Colonic mucosa (tissue), 4 donors: ENCODE measurements around the gene KIF27. TPM values are rescaled to one million over a fixed set of nuclear protein-coding genes. Genes with fewer than 3 reads are reported as not detected.
A peak's percentile ranks its signal among the peaks of the same experiment; 100 is the strongest.
"Not testable (repeated sequence)": the region's sequence is repeated elsewhere in the genome, so short reads cannot be mapped to it uniquely, and the experiment has no call there.

Experiments
- DNase-seq: peaks from one replicate; pipeline ENCODE4 v3.0.0-alpha.2; 2020
- H3K27ac ChIP-seq: fragments of 200-600 bp; one replicate; pipeline ENCODE4 v1.8.0; 2021
- H3K27me3 ChIP-seq: fragments of 200-600 bp; one replicate; pipeline ENCODE4 v1.8.0; 2021
- H3K36me3 ChIP-seq: fragments of 200-600 bp; one replicate; pipeline ENCODE4 v1.8.0; 2021
- H3K4me1 ChIP-seq: fragments of 200-600 bp; one replicate; pipeline ENCODE4 v1.8.0; 2021; ENCODE audit warnings: mild to moderate bottlenecking
- H3K4me3 ChIP-seq: fragments of 200-600 bp; one replicate; pipeline ENCODE4 v1.8.0; 2021
- H3K9ac ChIP-seq, 2 donors: one replicate each; pipeline ENCODE4 v1.7.0; 2013; ENCODE audit warnings: control low read depth in 2 of 2, low read depth in 2 of 2, low read length in 2 of 2
- H3K9me3 ChIP-seq: fragments of 200-600 bp; one replicate; pipeline ENCODE4 v1.8.0; 2021
- intact Hi-C: fragments of 100-400 bp; cut with DNase I; formaldehyde crosslinking; loops from one replicate; pipeline ENCODE4 v1.14.1; 2022
- total RNA-seq, 2 donors: library from RNA; stranded (reverse); fragmentation: NEBNext Ultra II Directional in 1 of 2; extraction: Animal tissue kit (Norgen Biotek cat#: 25700) in 1 of 2; gene quantifications; one replicate each; pipeline ENCODE4 v1.2.1, GENCODE V29; 2021
- TF ChIP-seq, protein P1 (sequence below): fragments of 200-600 bp; IDR thresholded peaks from one replicate; pipeline ENCODE4 v1.8.0; 2022; ENCODE audit warnings: antibody characterized with exemption, mild to moderate bottlenecking
- donor health status: healthy.
- donor health status: DM: no; HTN: no; CAD: no.
- donor health status: DM: no; HTN: no; CAD: no.

KIF27 gene
- total RNA-seq, 2 donors from 2014 or later: 3.0 to 4.0 TPM

DNA sequence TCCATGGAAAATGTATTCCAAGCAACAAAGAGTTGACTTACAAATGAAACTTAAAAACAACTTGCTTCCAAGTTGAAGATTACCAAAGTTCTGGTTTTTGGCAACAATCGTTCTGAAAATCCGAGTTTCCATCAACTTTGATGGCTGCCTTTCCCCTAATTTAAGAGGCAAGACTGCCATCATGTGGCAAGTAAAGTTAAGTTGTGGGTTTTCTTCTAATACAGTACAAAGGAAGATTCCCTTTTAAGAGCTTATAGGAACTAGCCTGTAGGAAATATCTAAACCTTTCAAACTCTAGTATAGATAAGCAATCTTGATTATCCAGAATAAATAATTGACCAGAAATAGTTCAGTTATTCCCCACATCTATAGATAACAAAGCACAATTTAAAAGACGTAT lies 9.0 kb downstream of the KIF27 start:
- not testable (repeated sequence) for H3K27ac ChIP-seq, DNase-seq, H3K27me3 ChIP-seq, H3K4me1 ChIP-seq, H3K4me3 ChIP-seq, H3K36me3 ChIP-seq, H3K9ac ChIP-seq, H3K9me3 ChIP-seq
- intact Hi-C loops: loop anchor here (10.0 kb wide), 1 partner anchor 287 kb away; the partner anchor contains the start of gene IDNK
- TF ChIP-seq, protein P1, sequence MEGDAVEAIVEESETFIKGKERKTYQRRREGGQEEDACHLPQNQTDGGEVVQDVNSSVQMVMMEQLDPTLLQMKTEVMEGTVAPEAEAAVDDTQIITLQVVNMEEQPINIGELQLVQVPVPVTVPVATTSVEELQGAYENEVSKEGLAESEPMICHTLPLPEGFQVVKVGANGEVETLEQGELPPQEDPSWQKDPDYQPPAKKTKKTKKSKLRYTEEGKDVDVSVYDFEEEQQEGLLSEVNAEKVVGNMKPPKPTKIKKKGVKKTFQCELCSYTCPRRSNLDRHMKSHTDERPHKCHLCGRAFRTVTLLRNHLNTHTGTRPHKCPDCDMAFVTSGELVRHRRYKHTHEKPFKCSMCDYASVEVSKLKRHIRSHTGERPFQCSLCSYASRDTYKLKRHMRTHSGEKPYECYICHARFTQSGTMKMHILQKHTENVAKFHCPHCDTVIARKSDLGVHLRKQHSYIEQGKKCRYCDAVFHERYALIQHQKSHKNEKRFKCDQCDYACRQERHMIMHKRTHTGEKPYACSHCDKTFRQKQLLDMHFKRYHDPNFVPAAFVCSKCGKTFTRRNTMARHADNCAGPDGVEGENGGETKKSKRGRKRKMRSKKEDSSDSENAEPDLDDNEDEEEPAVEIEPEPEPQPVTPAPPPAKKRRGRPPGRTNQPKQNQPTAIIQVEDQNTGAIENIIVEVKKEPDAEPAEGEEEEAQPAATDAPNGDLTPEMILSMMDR: peak; percentile 24

DNA sequence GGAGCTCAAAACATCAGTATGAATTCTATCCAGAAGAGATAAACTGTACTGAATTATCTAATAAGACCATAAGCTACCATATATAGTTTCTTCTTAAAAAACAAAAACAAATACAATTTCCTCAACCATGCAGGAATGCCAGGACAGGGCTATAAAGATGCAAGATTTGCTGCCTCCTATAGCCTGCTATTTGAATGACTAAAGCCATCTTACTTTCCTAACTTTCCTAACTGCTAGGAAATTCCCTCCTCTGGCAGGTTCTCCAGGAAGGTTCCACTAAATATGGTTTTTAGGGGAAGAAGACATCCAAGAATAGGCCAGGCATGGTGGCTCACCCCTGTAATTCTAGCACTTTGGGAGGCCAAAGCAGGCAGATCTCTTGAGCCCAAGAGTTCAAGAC lies 15.1 kb downstream of the KIF27 start:
- Histone ChIP-seq H3K9me3 (no peaks in the 10 kb centered on the region), H3K4me1 (no peaks in the 10 kb centered on the region), H3K27me3 (no peaks in the 10 kb centered on the region), H3K4me3 (no peak overlapping the region), H3K9ac (no peak overlapping the region), H3K36me3 (no peaks in the 10 kb centered on the region), H3K27ac (no peak overlapping the region)
- DNase-seq: no peak
- TF ChIP-seq, protein P1: no peak
- intact Hi-C loops: no loop called here

DNA sequence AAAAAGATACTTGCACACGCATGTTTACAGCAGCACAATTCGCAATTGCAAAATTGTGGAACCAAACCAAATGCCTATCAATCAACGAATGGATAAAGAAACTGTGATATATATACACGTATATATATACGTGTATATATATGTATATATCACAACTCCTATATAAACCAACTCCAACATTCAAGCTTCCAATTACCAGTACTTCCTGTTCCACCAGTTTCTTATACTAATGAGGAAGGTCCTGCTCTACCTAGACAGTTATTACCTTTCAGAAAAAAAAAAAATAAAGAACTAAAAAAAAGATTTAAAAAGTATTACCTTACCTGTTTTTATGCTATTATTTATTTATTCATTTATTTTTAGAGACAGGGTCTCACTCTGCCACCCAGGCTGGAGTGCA lies 20.6 kb downstream of the KIF27 start:
- H3K27ac ChIP-seq, DNase-seq, H3K4me1 ChIP-seq, H3K27me3 ChIP-seq, H3K36me3 ChIP-seq, H3K4me3 ChIP-seq, H3K9ac ChIP-seq, intact Hi-C loops, H3K9me3 ChIP-seq: not testable (repeated sequence)

DNA sequence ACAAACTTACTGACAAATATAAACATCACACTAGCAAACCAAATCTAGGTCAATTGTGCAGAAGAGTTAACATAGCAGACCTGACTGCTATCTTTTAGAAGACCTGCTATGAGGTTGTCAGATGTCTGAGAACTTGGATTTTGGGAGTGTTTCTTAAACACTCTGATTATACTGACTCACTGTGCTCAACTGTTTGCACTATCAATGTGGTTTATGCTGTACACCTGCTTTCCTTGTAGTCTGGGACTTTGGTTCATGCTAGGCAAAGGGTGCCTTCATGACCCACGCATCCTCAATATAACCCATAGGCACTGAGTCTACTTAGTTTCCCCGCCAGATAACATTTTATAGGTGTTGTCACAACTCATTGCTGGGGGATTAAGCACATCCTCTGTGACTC lies 26.9 kb downstream of the KIF27 start:
- H3K4me3 ChIP-seq, H3K4me1 ChIP-seq, DNase-seq, intact Hi-C loops, H3K9ac ChIP-seq, H3K27me3 ChIP-seq, H3K36me3 ChIP-seq, H3K9me3 ChIP-seq, H3K27ac ChIP-seq: not testable (repeated sequence)

DNA sequence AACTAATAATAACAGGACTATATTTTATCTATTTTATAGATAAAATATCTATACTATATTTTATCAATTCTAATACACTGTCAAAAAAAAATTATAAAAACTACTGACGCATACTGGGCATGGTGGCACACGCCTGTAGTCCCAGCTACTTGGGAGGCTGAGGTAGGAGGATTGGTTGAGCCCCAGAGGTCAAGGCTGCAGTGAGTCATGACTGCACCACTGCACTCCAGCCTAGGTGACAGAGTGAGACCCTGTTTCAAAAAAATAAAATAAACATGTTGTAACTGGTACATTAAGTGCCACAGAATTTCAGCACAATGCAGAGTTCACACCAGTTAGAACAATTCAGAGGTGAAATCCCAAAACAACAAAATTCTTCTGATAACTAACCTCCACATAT lies 34.7 kb downstream of the KIF27 start:
- H3K4me1 ChIP-seq, H3K36me3 ChIP-seq, H3K27ac ChIP-seq, H3K27me3 ChIP-seq, intact Hi-C loops, H3K4me3 ChIP-seq, H3K9me3 ChIP-seq, H3K9ac ChIP-seq, DNase-seq: not testable (repeated sequence)

DNA sequence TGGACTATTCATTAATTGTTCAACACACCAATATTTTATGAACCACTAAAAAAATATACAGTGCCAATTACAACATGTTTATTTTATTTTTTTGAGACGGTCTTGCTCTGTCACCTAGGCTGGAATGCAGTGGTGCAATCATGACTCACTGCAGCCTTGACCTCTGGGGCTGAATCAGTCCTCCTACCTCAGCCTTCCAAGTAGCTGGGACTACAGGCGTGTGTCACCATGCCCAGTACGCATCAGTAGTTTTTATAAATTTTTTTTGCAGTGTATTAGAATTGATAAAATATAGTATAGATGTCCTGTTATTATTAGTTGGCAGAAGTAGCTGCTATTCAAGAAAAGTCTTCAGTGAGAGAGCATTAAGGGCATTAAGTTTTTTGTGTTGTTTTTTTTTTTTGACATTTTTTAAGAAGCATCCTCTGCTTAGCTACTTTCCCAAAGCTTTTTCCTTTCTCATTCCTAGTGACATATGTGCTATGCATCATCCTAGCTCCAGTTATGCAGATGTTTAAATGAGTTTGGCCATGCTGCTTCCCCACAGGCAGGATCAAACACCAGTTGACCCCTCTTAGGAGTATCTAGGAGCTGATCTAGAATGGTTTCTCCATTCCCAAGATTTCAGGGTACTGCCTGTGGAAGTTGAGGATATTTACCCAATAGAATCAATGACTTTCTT lies 35.5 kb downstream of the KIF27 start:
- DNase-seq, H3K4me1 ChIP-seq, H3K36me3 ChIP-seq, H3K27ac ChIP-seq, intact Hi-C loops, H3K27me3 ChIP-seq, H3K9ac ChIP-seq, H3K4me3 ChIP-seq, H3K9me3 ChIP-seq: not testable (repeated sequence)

DNA sequence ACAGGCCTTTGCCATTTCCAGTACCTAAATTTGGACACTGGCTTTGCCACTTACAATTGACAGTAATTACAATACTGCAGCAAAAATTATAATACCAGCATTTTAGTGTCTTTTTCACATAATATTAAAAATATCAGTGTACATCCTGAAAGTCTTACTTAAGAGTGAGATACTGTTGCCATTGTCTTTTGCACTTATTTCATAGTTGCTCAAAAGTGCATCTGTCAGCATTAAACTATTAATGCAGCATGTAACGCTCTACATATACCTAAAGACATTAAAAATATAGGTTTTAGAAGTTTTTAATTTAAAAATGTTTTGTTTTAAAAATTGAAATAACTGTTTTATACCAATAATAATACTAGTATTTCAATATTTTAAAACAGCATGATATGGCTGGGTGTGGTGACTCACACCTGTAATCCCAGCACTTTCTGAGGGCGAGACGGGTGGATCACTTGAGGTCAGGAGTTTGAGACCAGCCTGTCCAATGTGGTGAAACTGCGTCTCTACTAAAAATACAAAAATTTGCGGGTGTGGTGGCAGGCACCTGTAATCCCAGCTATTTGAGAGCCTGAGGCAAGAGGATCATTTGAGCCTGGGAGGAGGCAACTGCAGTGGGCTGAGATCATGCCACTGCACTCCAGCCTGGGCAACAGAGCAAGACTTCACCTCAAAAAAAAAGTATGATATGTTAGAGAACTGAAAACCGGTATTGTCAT lies 39.4 kb downstream of the KIF27 start:
- H3K27ac ChIP-seq, H3K4me3 ChIP-seq, H3K27me3 ChIP-seq, intact Hi-C loops, H3K36me3 ChIP-seq, H3K4me1 ChIP-seq, H3K9me3 ChIP-seq, H3K9ac ChIP-seq, DNase-seq: not testable (repeated sequence)

DNA sequence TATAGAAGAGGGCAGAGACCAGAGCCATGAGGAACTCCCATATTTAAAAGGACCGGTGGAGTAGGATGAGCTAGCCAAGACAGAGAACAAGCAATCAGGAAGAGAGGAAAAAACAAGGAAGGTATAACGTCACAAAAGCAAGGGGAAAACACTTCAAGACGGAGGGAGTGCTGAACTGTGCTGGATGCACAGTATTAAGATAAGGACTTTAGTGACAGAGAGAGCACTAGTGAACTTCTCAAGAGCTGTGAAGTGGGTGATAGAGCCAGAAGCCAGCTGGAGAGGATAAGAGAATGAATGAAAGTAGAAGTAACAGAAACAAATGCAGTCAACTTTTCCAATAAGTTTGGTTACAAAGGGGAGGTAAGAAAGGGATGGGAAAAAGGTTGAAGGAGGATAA lies 45.7 kb downstream of the KIF27 start:
- H3K4me1 ChIP-seq, H3K9ac ChIP-seq, H3K27me3 ChIP-seq, intact Hi-C loops, H3K27ac ChIP-seq, H3K9me3 ChIP-seq, DNase-seq, H3K36me3 ChIP-seq, H3K4me3 ChIP-seq: not testable (repeated sequence)

DNA sequence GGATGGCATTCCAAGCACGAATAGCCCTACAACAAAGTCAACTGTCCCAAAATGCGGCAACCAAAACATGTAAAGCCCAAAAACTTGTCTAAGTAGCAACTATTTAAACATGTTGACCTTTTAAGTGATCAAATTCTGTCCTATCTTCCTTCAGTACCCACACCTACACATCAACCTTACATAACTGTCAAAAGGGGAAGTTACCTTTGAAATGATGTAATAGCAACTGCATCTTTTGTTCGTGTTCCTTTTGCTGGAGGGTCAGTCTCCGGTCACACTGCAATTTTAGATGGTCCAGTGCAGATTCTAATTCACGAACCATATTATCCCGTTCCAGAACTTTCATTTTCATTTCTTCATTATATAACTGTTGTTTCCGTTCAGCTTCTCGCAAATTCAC lies 71.3 kb downstream of the KIF27 start:
- H3K4me3 ChIP-seq, H3K27ac ChIP-seq, intact Hi-C loops, H3K36me3 ChIP-seq, H3K27me3 ChIP-seq, H3K4me1 ChIP-seq, H3K9ac ChIP-seq, H3K9me3 ChIP-seq, DNase-seq: not testable (repeated sequence)

DNA sequence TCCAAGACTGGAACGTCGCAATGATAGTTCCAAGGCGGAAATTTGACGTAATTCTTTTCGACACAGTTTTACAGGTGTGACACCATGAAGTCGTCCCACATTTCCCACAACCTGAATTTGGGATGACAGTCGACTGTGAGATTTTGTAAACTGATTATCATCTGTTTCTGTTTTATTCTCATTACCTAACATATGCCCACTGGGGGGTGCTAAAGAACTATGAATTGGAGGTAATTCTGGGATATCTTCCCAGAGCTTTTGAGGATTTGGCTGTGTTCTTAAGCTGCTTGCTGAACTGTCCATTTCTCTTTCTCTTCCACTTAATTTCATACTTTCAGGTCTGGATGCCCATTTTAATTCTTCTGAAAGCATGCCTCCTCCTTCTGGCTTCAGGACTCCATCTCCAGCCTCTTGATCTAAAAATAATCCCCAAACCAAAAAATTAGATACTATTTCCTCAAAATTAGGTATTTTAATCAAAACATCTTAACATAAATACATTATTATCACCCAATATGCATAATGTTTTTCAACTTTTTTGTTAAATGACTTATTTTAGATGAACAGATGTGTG lies 84.1 kb downstream of the KIF27 start:
- H3K36me3 ChIP-seq, intact Hi-C loops, H3K4me3 ChIP-seq, H3K27ac ChIP-seq, H3K9me3 ChIP-seq, DNase-seq, H3K4me1 ChIP-seq, H3K27me3 ChIP-seq, H3K9ac ChIP-seq: not testable (repeated sequence)

DNA sequence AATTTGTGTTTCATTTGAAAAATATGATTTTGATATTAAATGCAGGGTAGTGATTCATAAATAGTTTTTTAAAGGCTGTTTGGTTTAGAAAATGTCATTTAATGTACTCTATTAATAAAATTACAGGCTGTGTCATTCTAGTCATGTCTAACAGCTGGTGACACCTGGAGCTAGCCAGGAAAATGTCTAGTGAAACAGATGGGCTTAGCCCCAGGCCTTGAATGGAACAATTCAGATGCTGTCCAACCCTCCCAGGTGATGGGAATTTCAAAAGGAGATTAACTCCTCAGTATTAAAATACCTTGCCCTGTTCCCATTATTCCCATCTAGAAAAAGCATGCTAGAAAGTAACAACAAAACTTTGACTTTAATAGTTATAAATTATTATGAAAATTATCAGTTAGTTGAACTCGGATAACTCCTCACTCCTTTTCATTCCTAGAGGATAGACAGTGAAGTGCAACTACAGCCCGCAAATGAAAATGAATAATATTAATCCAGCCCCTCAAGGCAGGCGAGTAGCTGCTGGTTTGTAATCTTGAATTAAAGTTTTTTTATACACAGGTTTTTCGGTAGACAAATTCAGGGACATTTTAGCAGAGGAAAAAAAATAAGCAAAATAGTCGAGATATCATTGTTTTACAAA lies 90.7 kb downstream of the KIF27 start:
- H3K36me3 ChIP-seq, H3K4me3 ChIP-seq, H3K9me3 ChIP-seq, DNase-seq, H3K27ac ChIP-seq, intact Hi-C loops, H3K27me3 ChIP-seq, H3K4me1 ChIP-seq, H3K9ac ChIP-seq: not testable (repeated sequence)
